Kidney (tissue), 14 donors: ENCODE results near the gene GRIP2. TPM values are rescaled to one million over a fixed set of nuclear protein-coding genes. Genes with fewer than 3 reads are reported as not detected.
A peak's percentile ranks its signal among the peaks of the same experiment; 100 is the strongest.
"Not testable (repeated sequence)": the region's sequence is repeated elsewhere in the genome, so short reads cannot be mapped to it uniquely, and the experiment has no call there.

Source experiments
- DNase-seq, 5 donors: peaks; one replicate each; pipeline ENCODE4 v3.0.0-alpha.2; 2013 to 2020
- FAIRE-seq: peaks from 2 replicates; lab custom pipeline; 2012; peaks lifted over from hg19 to GRCh38; lab: Jason Lieb, UNC
- H3K27ac ChIP-seq, 2 donors: one replicate each; pipeline ENCODE4 v1.7.0; 2013; ENCODE audit warnings: low read depth in 2 of 2, low read length in 2 of 2, inconsistent platforms in 1 of 2
- H3K27me3 ChIP-seq: one replicate; pipeline ENCODE4 v1.7.1; 2013; ENCODE audit warnings: low read length, inconsistent platforms; ENCODE audit not compliant: control insufficient read depth, insufficient read depth
- H3K36me3 ChIP-seq, 3 donors: one replicate each; pipeline versions ENCODE4 v1.7.0 to v1.7.1; 2013; ENCODE audit warnings: low read length in 3 of 3, control low read depth in 1 of 3, inconsistent platforms in 1 of 3; ENCODE audit not compliant: insufficient read depth in 3 of 3, control insufficient read depth in 2 of 3
- H3K4me1 ChIP-seq, 3 donors: one replicate each; pipeline versions ENCODE4 v1.7.0 to v1.7.1; 2013; ENCODE audit warnings: low read length in 3 of 3, inconsistent platforms in 1 of 3, low read depth in 1 of 3; ENCODE audit not compliant: control insufficient read depth in 2 of 3, insufficient read depth in 2 of 3
- H3K4me3 ChIP-seq, 3 donors: one replicate each; pipeline versions ENCODE4 v1.7.0 to v1.8.1; 2013; ENCODE audit warnings: low read length in 3 of 3, control low read depth in 1 of 3, inconsistent platforms in 1 of 3
- H3K9ac ChIP-seq, 3 donors: one replicate each; pipeline versions ENCODE4 v1.7.0 to v1.7.1; 2013; ENCODE audit warnings: low read length in 3 of 3, control low read depth in 1 of 3, inconsistent platforms in 1 of 3
- H3K9me3 ChIP-seq, 3 donors: one replicate each; pipeline versions ENCODE4 v1.7.0 to v1.7.1; 2013; ENCODE audit warnings: low read length in 3 of 3, control low read depth in 1 of 3, inconsistent platforms in 1 of 3; ENCODE audit not compliant: control insufficient read depth in 2 of 3, insufficient read depth in 1 of 3
- CTCF ChIP-seq: IDR thresholded peaks from 3 replicates; pipeline ENCODE4 v1.5.1; 2012; ENCODE audit warnings: mild to moderate bottlenecking, moderate library complexity, borderline replicate concordance; ENCODE audit not compliant: insufficient read depth; ENCODE audit errors: extremely low read depth
- intact Hi-C: fragments of 100-400 bp; cut with DNase I; formaldehyde crosslinking; loops from one replicate; pipeline ENCODE4 v1.11.1; 2022
- polyA plus RNA-seq: library from polyadenylated mRNA; stranded (reverse); fragments of 350-450 nt; fragmentation: Illumina TruSeq; extraction: RNeasy Lipid Tissue Mini Kit (QIAGEN cat#74804); gene quantifications from one replicate; pipeline ENCODE4 v1.2.3, GENCODE V29; 2014; ENCODE audit warnings: low read depth, low replicate concordance; ENCODE audit not compliant: insufficient read depth
- total RNA-seq: library from RNA; stranded (reverse); fragmentation: NEBNext Ultra II Directional; extraction: Animal tissue kit (Norgen Biotek cat#: 25700); gene quantifications from one replicate; pipeline ENCODE4 v1.2.1, GENCODE V29; 2021
- donor health status: control.
- donor health status: control.
- donor health status: control.
- donor health status: control.
- donor health status: control.
- donor health status: DM: yes; HTN: yes; CAD: no.
- donor health status: Normal renal cell carcinoma (clear cell type).

The GRIP2 gene
- total and polyA plus RNA-seq, 2 donors from 2014 or later: 3.0 to 3.2 TPM

GRCh38 chr3:14518432-14518802 is 21.7 kb downstream of the GRIP2 start:
- intact Hi-C loops: loop anchor here (10.0 kb wide), 1 partner anchor 116 kb away; no protein-coding TSS in a partner anchor
- Histone ChIP-seq H3K27me3 (no peaks in the 10 kb centered on the region), H3K9ac (no peak overlapping the region), H3K4me1 (no peaks in the 10 kb centered on the region), H3K27ac (no peak overlapping the region), H3K4me3 (no peak overlapping the region), H3K36me3 (no peaks in the 10 kb centered on the region), H3K9me3 (no peaks in the 10 kb centered on the region)
- TF ChIP-seq CTCF: no peak
- FAIRE-seq: no peak
- DNase-seq: peak in 1 of 5 donors; percentile 25

- DNase-seq (peak in 1 of 5 donors; percentile 18), FAIRE-seq (no peak)
- intact Hi-C loops: loop anchor here (10.0 kb wide), 1 partner anchor 117 kb away; no protein-coding TSS in a partner anchor
- Histone ChIP-seq H3K9me3 (no peaks in the 10 kb centered on the region), H3K9ac (no peak overlapping the region), H3K36me3 (no peaks in the 10 kb centered on the region), H3K4me1 (no peaks in the 10 kb centered on the region), H3K27ac (no peak overlapping the region), H3K4me3 (no peak overlapping the region), H3K27me3 (no peaks in the 10 kb centered on the region)
- TF ChIP-seq CTCF: no peak
Observed at GRCh38 chr3:14517601-14518431, 22.3 kb downstream of the GRIP2 start.

GRCh38 chr3:14516738-14517345 is 23.3 kb downstream of the GRIP2 start:
- Histone ChIP-seq H3K4me1 (no peaks in the 10 kb centered on the region), H3K9ac (no peak overlapping the region), H3K36me3 (no peaks in the 10 kb centered on the region), H3K9me3 (no peaks in the 10 kb centered on the region), H3K4me3 (no peak overlapping the region), H3K27me3 (no peaks in the 10 kb centered on the region), H3K27ac (no peak overlapping the region)
- DNase-seq: peak in 1 of 5 donors; percentile 28
- intact Hi-C loops: loop anchor here (10.0 kb wide), 1 partner anchor 118 kb away; no protein-coding TSS in a partner anchor
- no peak for TF ChIP-seq CTCF
- FAIRE-seq: no peak

GRCh38 chr3:14515526-14515925 is 24.6 kb downstream of the GRIP2 start:
- not testable (repeated sequence) for H3K4me1 ChIP-seq, H3K27me3 ChIP-seq, FAIRE-seq, H3K27ac ChIP-seq, H3K9me3 ChIP-seq, H3K9ac ChIP-seq, H3K36me3 ChIP-seq, H3K4me3 ChIP-seq
- peak in 1 of 5 donors; percentile 13 for DNase-seq
- intact Hi-C loops: loop anchor here (10.0 kb wide), 1 partner anchor 119 kb away; no protein-coding TSS in a partner anchor
